Loucy (cell line): ENCODE data around the gene SLC26A2.

Source experiments
- EZH2phosphoT487 ChIP-seq: fragments of 200-600 bp; IDR thresholded peaks from 2 replicates; pipeline ENCODE4 v1.6.1; 2018; ENCODE audit warnings: antibody characterized with exemption, mild to moderate bottlenecking, moderate library complexity, borderline replicate concordance
- TF ChIP-seq, protein P1 (sequence below): fragments of 200-600 bp; sonication (generic); conservative IDR thresholded peaks from 2 replicates; pipeline ENCODE4 v1.5.1; 2014; ENCODE audit warnings: mild to moderate bottlenecking, antibody characterized with exemption, low read length

DNA sequence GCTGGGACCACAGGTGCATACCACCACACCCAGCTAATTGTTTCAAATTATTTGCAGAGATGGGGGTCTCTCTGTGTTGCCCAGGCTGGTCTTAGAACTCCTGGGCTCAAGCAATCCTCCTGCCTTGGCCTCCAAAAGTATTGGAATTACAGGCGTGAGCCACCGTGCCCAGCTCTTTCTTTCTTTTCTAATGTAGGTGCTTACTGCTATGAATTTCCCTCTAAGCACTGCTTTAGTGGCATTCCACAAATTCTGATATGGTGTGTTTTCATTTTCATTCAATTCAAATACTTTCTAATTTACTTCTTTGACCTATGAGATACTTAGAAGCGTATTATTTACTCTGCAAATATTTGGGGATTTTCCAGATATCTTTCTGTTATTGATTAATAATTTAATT is 54.9 kb downstream of the SLC26A2 start:
- TF ChIP-seq, protein P1, sequence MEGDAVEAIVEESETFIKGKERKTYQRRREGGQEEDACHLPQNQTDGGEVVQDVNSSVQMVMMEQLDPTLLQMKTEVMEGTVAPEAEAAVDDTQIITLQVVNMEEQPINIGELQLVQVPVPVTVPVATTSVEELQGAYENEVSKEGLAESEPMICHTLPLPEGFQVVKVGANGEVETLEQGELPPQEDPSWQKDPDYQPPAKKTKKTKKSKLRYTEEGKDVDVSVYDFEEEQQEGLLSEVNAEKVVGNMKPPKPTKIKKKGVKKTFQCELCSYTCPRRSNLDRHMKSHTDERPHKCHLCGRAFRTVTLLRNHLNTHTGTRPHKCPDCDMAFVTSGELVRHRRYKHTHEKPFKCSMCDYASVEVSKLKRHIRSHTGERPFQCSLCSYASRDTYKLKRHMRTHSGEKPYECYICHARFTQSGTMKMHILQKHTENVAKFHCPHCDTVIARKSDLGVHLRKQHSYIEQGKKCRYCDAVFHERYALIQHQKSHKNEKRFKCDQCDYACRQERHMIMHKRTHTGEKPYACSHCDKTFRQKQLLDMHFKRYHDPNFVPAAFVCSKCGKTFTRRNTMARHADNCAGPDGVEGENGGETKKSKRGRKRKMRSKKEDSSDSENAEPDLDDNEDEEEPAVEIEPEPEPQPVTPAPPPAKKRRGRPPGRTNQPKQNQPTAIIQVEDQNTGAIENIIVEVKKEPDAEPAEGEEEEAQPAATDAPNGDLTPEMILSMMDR = no peak
- TF ChIP-seq EZH2phosphoT487 = no peak
